GM12878 (cell line): ENCODE results near the gene TRRAP.

Experiments
- CTCF ChIP-seq, 3 experiments: IDR thresholded peaks in 2 of 3; conservative IDR thresholded peaks in 1 of 3; 2 replicates each; pipeline ENCODE4 v1.5.1; 2011; ENCODE audit warnings: low read depth in 3 of 3, low read length in 3 of 3, mild to moderate bottlenecking in 3 of 3, control low read depth in 2 of 3, moderate library complexity in 2 of 3, inconsistent platforms in 1 of 3, mixed read lengths in 1 of 3; ENCODE audit not compliant: control insufficient read depth in 2 of 3, insufficient read depth in 1 of 3; ENCODE audit errors: extremely low read depth in 1 of 3
- NR2C2 ChIP-seq: IDR thresholded peaks from 2 replicates; pipeline ENCODE4 v1.6.1; 2011; ENCODE audit warnings: borderline replicate concordance, low read depth; ENCODE audit not compliant: control insufficient read depth, insufficient read length
- NR2F1 ChIP-seq: fragments of 450-650 bp; conservative IDR thresholded peaks from 2 replicates; pipeline ENCODE4 v1.6.1; 2017; ENCODE audit warnings: mild to moderate bottlenecking
- POLR2AphosphoS5 ChIP-seq: IDR thresholded peaks from 2 replicates; pipeline ENCODE4 v1.6.1; 2011; ENCODE audit warnings: mild to moderate bottlenecking, low read length, inconsistent platforms
- RAD21 ChIP-seq: IDR thresholded peaks from 2 replicates; pipeline ENCODE4 v1.6.1; 2011; ENCODE audit warnings: mild to moderate bottlenecking, low read depth, low read length, moderate library complexity; ENCODE audit not compliant: insufficient read depth
- USF1 ChIP-seq: IDR thresholded peaks from 2 replicates; pipeline ENCODE4 v1.6.1; 2011; ENCODE audit warnings: borderline replicate concordance, low read depth, mild to moderate bottlenecking, moderate library complexity, mixed read lengths, low read length; ENCODE audit not compliant: insufficient read depth; ENCODE audit errors: extremely low read length
- WRNIP1 ChIP-seq: IDR thresholded peaks from 2 replicates; pipeline ENCODE4 v1.6.1; 2011; ENCODE audit warnings: low read depth, low read length, improper control_type of control experiment, borderline replicate concordance
- ZBTB11 ChIP-seq: fragments of 450-650 bp; formaldehyde crosslinking; IDR thresholded peaks from 2 replicates; pipeline ENCODE4 v1.5.0; 2022; ENCODE audit warnings: mild to moderate bottlenecking, missing genetic modification characterization

GRCh38 chr7:98944386-98944785 is 66.1 kb downstream of the TRRAP start:
- TF ChIP-seq ZBTB11 (CRISPR knock-in tag) (no peak), NR2F1 (no peak), POLR2AphosphoS5 (no peak), NR2C2 (no peak), CTCF (IDR thresholded peaks at IDR 0.05 in 2 of 3, conservative IDR thresholded peaks at IDR 0.05 in 1 of 3; ENCODE audit: control insufficient read depth in 2 of 3, extremely low read depth in 1 of 3, insufficient read depth in 1 of 3, low read depth in 3 of 3, low read length in 3 of 3) (no peak), USF1 (no peak), RAD21 (no peak), WRNIP1 (no peak)
